Measurements from ENCODE around the gene PIGV.
"Not testable (repeated sequence)": the region's sequence is repeated elsewhere in the genome, so short reads cannot be mapped to it uniquely, and the experiment has no call there.

PIGV gene

DNA sequence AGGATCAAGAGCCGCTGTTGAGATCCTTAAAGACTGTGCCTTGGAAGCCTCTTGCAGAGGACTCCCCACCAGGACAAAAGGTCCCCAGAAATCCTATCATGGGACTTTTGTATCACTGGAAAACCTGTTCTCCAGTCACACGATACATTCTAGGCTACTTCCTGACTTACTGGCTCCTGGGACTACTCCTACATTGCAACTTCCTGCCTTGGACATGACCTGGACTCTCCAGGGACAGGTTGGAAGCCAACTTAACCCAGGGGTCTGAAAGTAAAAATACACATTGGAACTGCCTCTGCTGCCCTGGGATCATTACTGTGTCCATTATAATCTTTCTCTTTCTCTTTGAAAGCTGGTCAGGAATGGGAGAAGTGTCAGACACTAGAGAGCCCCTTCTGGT, 9.9 kb downstream of the PIGV start:
- no peak for DNase-seq

DNA sequence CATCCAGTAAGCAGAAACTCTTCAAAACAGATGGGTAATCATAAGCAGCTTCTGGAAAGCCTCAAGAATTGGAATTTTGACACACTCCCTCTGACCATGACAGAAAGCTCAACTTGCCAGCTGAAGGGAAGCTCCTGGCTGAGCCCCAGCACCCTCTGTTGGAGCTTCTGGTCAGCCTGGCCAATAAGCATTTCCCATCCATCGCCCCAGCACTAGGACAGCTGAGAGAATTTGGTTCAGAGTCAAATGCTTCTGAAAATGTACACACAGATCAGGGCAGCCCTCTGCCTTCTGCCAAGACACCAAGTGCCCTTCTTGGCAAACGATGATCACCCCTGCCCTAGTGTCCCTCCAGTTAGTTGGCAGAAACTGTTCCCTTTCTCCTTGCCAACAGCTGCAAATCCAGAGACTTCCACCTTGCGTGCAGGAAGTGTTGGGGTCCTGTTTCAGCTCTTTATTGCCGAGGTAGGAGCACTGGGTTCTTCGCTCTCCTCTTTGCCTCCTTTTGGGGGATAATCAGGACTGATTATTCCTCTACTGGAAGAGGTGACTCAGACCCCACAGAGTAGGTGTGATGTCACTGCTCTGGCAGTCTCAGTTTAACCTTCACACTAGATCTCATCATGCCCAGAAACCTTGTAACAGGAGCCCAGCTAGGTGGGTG, 11.9 kb downstream of the PIGV start:
- no peak for DNase-seq

DNA sequence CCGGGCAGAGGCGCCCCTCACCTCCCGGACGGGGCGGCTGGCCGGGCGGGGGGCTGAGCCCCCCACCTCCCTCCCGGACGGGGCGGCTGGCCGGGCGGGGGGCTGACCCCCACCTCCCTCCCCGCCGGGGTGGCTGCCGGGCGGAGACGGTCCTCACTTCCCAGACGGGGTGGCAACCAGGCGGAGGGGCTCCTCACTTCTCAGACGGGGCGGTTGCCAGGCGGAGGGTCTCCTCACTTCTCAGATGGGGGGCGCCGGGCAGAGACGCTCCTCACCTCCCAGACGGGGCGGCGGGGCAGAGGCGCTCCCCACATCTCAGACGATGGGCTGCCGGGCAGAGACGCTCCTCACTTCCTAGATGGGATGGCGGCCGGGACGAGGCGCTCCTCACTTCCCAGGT, 16.2 kb downstream of the PIGV start:
- not testable (repeated sequence) for DNase-seq

DNA sequence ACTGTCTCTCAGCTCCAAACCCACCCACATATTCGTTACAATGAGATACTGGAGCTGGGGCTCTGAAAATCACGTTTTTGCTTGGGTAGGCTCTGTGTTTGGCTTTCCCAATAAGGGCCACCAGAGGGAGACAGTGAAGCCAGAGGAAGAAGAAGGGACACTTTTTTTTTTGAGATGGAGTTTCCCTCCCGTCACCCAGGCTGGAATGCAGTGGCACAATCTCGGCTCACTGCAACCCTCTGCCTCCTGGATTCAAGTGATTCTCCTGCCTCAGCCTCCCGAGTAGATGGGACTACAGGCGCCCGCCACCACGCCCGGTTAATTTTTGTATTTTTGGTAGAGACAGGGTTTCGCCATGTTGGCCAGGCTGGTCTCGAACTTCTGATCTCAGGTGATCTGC, 22.4 kb downstream of the PIGV start:
- DNase-seq = not testable (repeated sequence)

DNA sequence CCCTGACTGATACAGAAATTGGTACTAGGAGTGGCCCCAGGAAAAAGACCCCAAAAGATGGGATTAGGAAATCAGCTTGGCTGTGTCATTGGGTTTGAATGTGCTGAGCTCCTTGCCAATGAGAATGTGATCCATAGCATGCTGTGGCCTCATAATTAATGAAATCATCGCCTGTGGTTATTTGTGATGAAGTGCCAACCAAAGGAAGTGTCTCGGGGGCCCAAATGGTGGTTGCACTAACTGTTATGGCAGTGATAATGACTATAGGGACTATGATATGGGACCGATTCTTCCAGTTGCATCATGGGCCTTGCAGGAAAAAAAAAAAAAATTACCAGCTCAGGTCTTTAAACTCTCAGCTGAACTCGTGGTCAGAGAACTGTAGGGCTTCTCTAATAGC, 23.3 kb downstream of the PIGV start:
- no peak for DNase-seq

DNA sequence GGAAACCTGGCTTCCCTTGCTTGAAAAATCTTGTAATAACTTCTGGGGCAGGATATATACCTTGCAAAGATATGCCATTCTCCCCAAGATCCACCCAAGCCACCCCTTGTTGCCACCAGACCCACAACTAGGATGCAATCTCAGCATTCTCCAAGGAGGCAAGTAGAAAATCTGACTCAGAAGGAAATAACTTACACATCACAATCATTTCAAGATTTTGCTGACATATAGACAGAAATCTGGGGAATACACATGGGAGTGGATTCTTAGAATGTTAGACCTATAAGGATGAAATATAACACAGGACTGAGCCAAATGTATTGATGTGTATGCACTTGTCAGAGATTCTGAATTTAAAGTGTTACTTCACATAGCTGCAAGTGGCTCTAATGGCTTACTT, 24.0 kb downstream of the PIGV start:
- DNase-seq = no peak

DNA sequence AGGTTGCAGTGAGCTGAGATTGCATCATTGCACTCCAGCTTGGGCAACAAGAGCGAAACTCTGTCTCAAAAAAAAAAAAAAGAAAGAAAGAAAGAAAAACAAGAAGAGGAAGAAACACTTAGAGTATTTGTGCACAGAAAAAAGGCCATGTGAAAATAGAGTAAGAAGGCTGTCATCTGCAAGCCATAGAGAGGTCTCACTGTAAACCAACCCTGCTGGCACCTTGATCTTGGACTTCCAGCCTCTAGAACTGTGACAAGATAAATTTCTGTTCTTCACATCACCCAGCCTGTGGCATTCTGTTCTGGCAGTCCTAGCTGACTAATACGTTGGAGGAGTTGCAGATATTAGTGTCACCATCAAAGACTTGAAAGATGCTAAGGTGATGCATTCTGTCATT, 26.6 kb downstream of the PIGV start:
- DNase-seq = no peak

DNA sequence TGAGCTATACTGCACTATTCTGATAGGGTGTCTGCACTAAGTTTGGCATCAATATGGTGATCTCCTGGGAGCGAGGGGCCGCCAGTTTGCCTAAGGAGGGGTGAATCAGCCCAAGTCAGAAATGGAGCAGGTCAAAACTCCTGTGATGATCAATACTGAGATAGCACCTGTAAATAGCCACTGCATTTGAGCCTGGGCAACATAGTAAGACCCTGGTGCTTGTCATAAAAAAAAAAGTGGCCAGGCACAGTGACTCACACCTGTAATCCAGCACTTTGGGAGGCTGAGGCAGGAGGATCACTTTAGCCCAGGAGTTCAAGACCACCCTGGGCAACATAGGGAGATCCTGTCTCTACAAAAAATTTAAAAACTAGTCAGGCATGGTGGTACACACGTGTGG, 27.1 kb downstream of the PIGV start:
- no peak for DNase-seq

DNA sequence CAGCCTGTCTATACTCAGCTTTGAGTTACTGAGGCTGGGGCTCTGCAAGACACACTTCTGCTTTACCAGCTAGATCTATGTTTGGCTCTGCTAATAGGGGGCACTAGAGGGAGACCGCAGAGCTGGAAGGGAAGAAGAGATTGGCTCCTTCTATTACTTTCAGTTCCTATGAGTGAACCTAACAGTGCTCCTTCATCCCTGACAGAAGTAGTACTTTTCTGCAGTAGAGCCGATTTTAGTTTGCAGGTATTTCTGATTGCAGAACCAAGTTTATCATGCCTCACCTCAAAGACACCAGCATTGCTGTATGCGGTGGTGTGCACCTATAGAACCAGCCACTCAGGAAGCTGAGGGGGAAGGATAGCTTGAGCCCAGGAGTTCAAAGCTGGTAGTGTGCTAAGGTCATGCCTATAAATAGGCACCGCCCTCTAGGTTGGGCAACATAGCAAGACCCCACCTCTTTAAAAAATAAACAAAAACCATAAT, 33.1 kb downstream of the PIGV start:
- no peak for DNase-seq

DNA sequence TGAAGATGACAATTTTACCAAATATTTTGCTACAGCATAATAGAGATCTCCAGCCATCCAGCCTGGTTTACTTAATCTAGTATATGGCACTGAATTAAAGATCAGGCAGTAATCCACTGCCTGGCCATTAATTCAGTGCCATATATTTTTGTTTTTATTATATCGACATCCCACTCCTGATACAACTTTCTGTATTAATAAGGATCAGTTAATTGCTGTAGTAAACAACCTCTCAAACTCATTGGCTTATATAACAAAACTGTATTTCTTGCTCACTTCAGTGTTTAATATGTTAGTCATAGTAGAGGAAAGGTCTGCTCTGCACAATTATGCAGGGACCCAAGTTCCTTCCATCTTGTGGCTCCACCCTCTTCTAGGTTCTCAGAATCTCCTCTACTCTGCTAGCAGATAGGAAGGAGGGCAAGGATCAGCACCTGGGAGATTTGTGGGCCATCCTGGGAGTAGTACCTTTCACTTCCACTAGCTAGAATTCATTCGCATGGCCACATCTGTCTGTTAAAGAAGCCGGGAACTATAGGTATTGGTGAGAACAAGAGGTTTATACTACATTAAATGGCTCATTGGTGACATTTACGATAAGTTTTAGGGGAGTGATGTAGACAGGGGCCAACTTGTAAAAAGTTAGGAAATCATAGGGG, 35.1 kb downstream of the PIGV start:
- DNase-seq = no peak

DNA sequence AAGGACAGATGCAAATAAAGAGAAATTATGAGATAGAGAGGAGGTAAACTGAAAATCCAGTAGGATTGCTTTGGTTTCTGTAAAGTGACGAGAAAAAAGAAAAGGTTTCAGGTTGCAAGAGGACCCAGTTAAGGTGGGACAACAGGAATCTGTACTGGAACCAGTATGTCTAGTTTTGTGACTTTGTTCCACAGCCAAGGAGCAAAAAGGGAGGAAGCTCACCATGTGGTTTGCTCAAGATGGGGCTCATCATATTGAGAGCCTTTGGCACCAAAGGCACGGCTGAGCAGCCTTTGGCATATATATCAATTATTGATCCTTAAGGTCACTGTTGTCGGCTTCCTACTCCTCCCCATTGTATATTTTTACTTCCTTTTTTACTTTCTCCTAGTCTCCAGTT, 37.0 kb downstream of the PIGV start:
- DNase-seq = no peak

DNA sequence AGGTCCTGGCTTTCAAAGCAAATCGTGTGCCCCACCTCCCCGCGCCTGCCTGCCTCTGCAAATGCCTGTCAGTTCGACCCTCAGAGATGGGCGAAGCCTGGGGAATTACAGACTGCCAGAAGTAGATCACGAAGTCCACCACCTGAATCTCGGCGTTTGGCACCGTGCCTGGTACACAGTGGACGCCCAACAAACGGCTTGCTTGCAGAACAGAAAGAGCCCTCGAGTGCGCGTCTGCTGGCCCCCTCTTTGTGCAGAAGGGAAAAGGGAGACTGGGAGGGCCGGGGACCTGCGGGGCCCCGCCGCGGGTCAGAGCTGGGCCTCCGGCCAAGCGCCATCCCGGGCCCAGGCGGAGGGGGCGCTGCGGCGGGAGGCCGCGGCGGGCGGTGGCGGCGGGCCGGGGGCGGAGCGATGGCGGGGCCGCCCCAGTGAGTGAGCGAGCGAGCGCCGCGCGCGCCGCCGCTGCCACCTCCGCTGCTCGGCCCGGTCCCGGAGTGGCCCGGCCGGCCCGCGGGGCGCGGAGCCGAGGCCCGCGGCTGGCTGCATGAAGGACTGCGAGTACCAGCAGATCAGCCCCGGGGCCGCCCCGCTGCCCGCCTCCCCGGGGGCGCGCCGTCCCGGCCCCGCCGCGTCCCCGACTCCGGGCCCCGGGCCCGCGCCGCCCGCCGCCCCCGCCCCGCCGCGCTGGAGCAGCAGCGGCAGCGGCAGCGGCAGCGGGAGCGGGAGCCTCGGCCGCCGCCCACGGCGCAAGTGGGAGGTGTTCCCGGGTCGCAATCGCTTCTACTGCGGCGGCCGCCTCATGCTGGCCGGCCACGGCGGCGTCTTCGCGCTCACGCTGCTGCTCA, 38.7 kb downstream of the PIGV start, which contains the start of gene ZDHHC18:
ZDHHC18 (plus strand) TSS at position 428 of the 845 bp plus-strand sequence; CDS start at position 545, 117 bp downstream.
- no peak for DNase-seq

DNA sequence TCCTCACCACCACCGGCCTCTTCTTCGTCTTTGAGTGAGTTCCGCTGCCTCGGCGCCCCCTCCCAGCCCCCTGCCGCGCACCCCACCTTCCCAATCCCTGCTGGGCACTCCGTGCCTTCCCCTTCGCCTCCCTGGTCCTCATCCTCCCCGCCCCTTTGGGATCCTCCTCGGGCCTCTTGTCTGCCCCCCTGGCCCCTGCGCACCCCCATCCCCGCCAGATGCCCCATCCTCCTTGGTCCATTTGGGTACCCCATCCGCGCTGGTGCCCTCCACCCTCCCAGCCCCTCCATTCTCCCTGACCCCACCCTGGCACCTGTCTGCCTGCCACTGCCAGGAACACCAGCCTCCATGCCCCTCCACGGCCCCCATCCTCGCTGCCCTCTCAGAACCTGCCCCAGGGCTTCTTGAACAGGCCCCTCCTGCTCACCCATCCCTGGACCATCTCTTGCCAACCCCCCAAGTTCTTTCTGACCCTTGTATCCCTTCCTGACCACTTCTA, 39.4 kb downstream of the PIGV start:
- no peak for DNase-seq

DNA sequence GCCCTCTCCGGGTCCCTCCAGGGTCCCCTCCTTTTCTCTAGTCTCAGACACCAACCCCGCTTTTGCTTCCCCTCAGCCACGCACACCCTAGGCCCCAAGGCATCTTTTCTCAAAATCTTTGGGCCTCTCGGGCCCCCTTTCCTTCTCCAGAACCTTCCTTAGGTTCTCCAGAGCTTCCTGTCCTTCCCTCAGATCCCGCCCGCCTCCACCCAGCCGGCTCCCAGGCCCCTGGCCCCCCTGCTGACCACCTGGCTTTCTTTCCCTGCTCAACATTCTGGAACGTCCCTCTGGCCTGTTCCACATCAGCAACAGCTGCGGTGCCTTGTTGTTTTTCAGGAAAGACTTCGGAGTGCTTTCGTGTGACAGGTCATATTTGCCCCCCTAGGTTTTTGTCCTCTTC, 39.9 kb downstream of the PIGV start:
- no peak for DNase-seq

DNA sequence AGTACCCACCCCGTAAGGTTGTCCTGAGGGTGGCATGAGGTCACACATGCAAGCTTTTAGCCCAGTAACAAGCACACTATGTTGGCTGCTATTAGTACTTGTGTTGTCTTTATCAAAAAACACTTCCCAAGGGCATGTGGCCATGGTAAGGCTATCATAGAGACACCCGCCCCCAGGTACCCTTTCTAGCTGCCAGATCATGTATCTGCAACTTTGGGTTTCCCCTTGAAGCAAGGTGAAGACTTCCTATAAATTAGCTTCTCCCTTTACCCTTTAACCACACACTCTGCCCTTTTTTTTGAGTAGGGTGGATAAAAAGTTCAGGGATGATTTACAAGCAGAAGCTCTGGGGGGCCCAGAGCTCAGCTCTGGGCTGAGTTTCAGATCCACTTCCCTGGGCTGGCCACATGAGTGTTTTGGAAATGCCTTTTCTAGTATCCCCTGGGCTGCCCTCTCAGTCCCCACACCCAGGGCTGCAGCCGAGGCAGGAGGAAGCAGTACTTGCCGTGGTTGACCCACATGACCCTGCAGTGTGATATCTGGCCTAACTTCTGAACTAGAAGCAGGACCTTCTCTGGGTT, 40.8 kb downstream of the PIGV start:
- DNase-seq = no peak

DNA sequence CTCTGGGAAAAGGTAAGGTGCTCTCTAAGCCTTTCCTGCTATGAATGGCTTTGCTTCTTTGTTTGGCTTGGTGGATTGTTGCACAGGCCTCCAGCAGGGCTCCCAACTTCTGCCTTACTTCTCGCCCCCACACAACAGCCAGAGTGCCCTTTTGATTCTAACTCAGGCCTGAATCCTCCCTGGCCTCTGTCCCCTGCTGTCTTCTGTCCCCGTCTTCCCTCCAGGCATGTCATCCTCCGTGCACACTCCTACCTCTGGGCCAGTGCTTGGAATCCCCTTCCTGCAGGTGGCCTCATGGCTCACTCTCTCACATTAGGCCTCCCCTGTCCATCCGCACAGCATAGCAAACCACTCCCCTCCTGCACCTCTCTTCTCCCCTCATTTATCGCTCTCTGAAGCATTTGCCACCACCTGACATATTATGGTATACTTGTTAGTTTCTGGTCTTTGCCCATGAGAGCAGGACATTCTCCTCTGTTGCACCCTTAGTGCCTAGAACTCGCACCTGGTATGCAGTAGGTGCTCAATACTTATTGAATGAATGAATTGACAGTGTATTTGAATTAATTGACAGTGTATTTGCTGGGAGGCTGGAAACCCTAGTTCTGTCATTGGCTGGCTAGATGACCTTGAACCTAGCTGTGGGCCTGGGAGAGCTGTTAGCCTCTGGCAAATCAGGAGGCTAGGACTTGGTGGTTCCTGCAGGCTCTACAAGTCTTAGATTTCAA, 41.6 kb downstream of the PIGV start:
- no peak for DNase-seq

DNA sequence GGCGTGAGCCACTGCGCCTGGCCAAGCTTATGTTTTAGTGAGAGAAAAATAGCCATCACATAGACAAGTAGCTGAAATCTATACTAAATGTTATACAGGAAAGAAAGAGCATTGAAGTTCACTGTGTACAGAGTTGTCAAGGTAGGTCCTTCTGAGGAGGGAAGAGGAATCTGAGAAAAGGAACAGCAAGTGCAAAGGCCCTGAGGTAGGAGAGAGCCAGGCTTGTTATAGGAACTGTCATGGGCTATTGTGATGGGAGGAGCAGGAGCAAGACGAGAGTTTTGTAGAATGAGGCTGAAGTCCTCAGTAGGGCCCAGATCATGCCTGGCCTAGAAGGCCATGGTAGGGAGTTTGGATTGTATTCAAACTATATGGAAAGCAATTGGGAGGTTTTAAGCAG, 43.3 kb downstream of the PIGV start:
- no peak for DNase-seq

DNA sequence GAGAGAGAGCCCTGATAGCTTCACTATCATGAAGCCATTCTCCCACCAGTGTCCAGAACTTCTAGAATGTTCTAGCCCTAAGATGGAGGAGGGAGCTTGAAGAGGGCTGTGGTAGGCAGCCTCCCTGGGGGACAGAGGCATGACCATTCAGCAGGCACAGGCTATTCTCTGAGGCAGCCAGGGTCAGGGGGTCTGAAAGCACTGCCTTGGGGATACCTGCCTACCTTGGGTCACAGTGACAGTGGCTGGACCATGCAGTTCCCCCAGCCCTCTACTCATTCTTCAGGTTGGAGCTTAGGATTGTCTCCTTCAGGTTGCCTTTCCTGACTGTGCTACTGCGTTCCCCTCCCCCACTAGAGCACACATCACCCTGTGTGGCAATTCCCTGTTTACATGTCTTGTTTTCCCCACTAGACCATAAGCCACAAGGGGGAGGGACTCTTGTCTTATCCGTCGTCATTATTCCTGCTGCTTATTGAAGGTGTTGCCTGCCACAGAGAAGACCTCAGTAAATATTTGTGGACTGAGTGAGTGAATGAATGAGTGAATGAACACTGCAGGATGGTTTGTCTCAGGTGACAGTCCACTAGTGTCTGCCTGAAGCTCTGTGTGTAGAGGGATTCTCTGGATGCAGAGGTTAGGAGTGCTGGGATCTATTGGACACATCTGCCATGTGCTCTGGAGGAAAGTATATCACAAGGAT, 43.9 kb downstream of the PIGV start:
- no peak for DNase-seq

DNA sequence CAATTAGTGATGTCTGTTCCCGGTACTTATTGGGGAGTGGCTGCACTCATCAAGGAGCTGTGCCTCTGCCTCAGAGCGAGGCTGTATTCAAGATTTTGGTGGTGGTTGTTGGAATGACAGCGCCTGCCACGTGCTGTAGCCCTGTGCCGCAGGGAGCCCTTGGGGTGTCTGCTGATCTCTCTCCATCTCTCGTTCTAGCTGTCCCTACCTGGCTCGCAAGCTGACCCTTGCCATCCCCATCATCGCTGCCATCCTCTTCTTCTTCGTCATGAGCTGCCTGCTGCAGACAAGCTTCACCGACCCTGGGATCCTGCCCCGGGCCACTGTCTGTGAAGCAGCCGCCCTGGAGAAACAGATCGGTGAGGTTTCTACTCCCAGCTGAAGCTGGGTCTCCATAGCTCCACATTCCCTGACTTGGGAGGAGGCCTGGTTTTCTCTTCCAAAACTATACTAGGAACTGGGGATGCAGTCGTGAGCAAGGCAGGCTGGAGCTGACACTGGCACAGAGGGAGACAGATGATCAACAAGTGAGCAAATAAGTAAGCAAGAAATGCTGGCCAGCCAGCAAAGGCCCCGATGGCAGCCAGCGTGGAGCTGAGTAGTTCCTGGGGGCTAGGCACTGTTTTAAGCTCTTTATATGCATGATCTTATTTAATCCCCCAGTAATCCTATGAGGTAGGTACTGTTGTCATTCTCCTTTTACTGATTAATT, 44.7 kb downstream of the PIGV start:
- no peak for DNase-seq

DNA sequence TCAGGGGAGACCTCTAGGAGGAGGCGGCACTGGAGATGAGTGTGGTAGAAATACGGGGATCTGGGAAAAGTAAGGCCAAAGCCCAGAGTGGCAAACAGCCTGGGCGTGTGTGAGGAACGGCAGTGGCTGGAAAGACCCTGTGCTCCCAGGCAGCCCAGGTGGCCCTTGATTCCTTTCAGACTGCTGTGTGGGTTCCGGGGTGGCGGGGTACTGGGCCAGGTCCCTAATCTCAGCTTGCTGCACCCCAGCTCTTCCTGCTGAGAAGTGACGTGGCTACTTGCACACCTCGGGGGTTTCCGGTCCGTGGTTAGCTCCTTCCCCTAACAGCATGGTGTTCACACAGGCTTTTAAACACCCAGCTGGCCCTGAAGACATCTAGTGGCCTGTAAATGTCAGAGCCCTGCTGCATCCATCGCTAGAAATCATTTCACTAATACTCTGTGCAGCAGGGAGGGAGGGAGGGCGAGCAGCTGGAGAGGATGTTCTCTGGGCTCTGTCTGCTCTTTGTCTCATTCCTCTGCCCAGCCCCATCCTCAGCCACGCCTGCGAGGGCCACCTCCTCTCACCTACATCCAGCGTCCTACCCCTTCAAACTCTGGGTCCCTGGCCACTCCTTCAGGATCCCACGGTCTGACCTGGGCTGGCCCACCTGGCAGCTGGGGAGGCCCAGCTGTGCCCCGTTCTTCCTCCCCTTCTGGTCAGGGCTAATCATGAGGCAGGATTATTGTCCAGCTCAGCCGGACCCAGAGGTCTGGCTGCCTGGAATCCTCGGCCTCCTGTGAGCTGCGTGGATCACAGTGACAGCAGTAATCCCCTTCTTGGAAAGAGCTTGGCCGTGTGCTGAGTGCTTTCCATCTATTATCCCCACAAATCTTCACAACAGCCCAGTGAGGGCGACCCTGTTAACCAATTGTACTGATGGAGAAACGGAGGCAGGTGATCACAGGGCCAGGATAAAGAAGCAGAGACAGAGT, 46.0 kb downstream of the PIGV start:
- DNase-seq = no peak
